NCI-H1092 treated with DMSO at 0.1 percent for 48 hours (cell line): ENCODE results near the gene GPX5.
"Not testable (repeated sequence)": the region's sequence is repeated elsewhere in the genome, so short reads cannot be mapped to it uniquely, and the experiment has no call there.

ENCODE experiments used
- DNase-seq: peaks from one replicate; lab custom pipeline; 2025; lab: John Stamatoyannopoulos, UW

Gene GPX5

GRCh38 chr6:28512387-28512786 is 13.3 kb upstream of the GPX5 start:
- not testable (repeated sequence) for DNase-seq

- DNase-seq, result no peak
Observed at GRCh38 chr6:28515676-28516075, 10.0 kb upstream of the GPX5 start, which contains the start of gene GPX6. Gene GPX6, minus strand, starts transcription at chr6:28515793. Its CDS starts 50 bp downstream, at chr6:28515743.

- no peak for DNase-seq
Observed at GRCh38 chr6:28517964-28518363, 7.7 kb upstream of the GPX5 start.

- DNase-seq, result no peak
Observed at GRCh38 chr6:28522594-28523240, 3.0 kb upstream of the GPX5 start.

- DNase-seq, result no peak
Observed at GRCh38 chr6:28523241-28523622, 2.4 kb upstream of the GPX5 start.

GRCh38 chr6:28530777-28531176 is 5.1 kb downstream of the GPX5 start:
- DNase-seq, result no peak

GRCh38 chr6:28531479-28532128 is 5.9 kb downstream of the GPX5 start:
- DNase-seq, result no peak

- no peak for DNase-seq
Observed at GRCh38 chr6:28534306-28534705, 8.6 kb downstream of the GPX5 start.

GRCh38 chr6:28534875-28535274 is 9.2 kb downstream of the GPX5 start:
- DNase-seq, result no peak

GRCh38 chr6:28537065-28537464 is 11.4 kb downstream of the GPX5 start:
- DNase-seq, result no peak

GRCh38 chr6:28537509-28538140 is 11.9 kb downstream of the GPX5 start:
- no peak for DNase-seq

GRCh38 chr6:28541996-28542395 is 16.3 kb downstream of the GPX5 start:
- DNase-seq, result no peak

GRCh38 chr6:28542440-28543296 is 17.0 kb downstream of the GPX5 start:
- DNase-seq, result peak; percentile 16

- DNase-seq, result no peak
Observed at GRCh38 chr6:28543651-28544610, 18.2 kb downstream of the GPX5 start.

- DNase-seq, result no peak
Observed at GRCh38 chr6:28545955-28546354, 20.3 kb downstream of the GPX5 start.

GRCh38 chr6:28547003-28547402 is 21.3 kb downstream of the GPX5 start:
- not testable (repeated sequence) for DNase-seq

- no peak for DNase-seq
Observed at GRCh38 chr6:28551891-28552666, 26.4 kb downstream of the GPX5 start.

GRCh38 chr6:28553384-28553985 is 27.8 kb downstream of the GPX5 start:
- no peak for DNase-seq

GRCh38 chr6:28553986-28554881 is 28.6 kb downstream of the GPX5 start:
- DNase-seq, result no peak
